PC-9 (cell line): Measurements from ENCODE around the gene ALDH7A1.

Source experiments
- EZH2 ChIP-seq: fragments of 200-600 bp; sonication (generic); IDR thresholded peaks from 2 replicates; pipeline ENCODE4 v1.8.0; 2017; ENCODE audit warnings: antibody characterized with exemption, low read depth
- TF ChIP-seq, protein P1 (sequence below): fragments of 200-600 bp; sonication (generic); conservative IDR thresholded peaks from 2 replicates; pipeline ENCODE4 v1.6.1; 2017; ENCODE audit warnings: mixed run types, antibody characterized with exemption, mild to moderate bottlenecking, moderate library complexity

GRCh38 chr5:126520593-126520953 is 74.4 kb downstream of the ALDH7A1 start:
- TF ChIP-seq, protein P1, sequence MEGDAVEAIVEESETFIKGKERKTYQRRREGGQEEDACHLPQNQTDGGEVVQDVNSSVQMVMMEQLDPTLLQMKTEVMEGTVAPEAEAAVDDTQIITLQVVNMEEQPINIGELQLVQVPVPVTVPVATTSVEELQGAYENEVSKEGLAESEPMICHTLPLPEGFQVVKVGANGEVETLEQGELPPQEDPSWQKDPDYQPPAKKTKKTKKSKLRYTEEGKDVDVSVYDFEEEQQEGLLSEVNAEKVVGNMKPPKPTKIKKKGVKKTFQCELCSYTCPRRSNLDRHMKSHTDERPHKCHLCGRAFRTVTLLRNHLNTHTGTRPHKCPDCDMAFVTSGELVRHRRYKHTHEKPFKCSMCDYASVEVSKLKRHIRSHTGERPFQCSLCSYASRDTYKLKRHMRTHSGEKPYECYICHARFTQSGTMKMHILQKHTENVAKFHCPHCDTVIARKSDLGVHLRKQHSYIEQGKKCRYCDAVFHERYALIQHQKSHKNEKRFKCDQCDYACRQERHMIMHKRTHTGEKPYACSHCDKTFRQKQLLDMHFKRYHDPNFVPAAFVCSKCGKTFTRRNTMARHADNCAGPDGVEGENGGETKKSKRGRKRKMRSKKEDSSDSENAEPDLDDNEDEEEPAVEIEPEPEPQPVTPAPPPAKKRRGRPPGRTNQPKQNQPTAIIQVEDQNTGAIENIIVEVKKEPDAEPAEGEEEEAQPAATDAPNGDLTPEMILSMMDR = no peak
- no peak for TF ChIP-seq EZH2
